Astrocyte of the spinal cord (primary cell): Measurements from ENCODE around the gene KIF26B.

Experiments used
- DNase-seq: peaks from one replicate; pipeline ENCODE4 v3.0.0; 2011; ENCODE audit warnings: low read depth, low spot score
- H3K4me3 ChIP-seq: 2 replicates; pipeline ENCODE4 v1.5.1; 2011; ENCODE audit warnings: low read depth, mild to moderate bottlenecking, low read length, moderate library complexity
- in situ Hi-C: cut with HindIII; loops from 2 replicates; pipeline ENCODE4 v1.10.0; 2017; ENCODE audit warnings: low sequenced_read_pairs
- TF ChIP-seq, protein P1 (sequence below): IDR thresholded peaks from 2 replicates; pipeline ENCODE4 v1.5.1; 2012; ENCODE audit warnings: low read depth, mild to moderate bottlenecking, low read length, inconsistent platforms

KIF26B gene

DNA sequence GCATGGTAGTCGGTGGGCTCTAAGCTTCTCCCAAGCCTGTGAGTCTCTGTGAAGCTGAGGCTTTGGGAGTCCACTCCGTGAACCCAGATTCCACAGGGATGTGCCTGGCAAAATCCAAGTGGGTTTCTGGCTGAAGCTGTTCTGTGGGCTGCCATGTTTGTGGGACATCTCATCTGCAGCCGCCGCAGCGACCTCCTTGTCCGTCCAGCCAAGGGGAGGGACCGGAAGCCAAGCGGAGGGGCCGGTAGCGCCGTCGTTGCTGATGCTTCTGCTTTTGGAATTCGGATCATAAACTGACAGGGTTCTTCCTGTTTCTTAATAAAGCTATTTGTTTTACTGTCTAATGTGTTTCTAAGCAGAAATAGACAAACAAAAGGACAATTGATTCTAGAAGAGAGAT, 13.3 kb downstream of the KIF26B start:
- TF ChIP-seq, protein P1, sequence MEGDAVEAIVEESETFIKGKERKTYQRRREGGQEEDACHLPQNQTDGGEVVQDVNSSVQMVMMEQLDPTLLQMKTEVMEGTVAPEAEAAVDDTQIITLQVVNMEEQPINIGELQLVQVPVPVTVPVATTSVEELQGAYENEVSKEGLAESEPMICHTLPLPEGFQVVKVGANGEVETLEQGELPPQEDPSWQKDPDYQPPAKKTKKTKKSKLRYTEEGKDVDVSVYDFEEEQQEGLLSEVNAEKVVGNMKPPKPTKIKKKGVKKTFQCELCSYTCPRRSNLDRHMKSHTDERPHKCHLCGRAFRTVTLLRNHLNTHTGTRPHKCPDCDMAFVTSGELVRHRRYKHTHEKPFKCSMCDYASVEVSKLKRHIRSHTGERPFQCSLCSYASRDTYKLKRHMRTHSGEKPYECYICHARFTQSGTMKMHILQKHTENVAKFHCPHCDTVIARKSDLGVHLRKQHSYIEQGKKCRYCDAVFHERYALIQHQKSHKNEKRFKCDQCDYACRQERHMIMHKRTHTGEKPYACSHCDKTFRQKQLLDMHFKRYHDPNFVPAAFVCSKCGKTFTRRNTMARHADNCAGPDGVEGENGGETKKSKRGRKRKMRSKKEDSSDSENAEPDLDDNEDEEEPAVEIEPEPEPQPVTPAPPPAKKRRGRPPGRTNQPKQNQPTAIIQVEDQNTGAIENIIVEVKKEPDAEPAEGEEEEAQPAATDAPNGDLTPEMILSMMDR = no peak
- H3K4me3 ChIP-seq = no peak overlapping the region
- no peak for DNase-seq
- in situ Hi-C loops = no loop called here

DNA sequence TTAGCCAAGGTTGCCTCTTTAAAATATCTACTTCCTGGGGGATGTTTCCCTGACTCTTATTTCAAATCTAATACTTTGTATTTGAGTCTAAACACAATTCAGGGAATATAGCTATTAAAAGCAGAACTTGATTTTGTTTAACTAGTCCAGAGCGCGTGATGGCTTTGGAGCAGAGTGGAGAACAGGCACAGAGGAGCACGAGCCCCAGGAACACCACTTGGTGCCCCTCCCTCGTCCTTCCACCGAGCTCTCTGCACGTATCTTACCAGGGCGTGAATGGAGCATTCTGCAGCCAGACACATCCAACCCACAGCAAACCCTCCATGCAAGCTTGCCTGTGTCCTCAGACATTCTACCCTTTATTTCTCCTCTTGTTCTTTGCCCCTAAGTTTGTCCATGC, 14.1 kb downstream of the KIF26B start:
- H3K4me3 ChIP-seq = no peak overlapping the region
- DNase-seq = no peak
- in situ Hi-C loops = no loop called here
- TF ChIP-seq, protein P1 = no peak

DNA sequence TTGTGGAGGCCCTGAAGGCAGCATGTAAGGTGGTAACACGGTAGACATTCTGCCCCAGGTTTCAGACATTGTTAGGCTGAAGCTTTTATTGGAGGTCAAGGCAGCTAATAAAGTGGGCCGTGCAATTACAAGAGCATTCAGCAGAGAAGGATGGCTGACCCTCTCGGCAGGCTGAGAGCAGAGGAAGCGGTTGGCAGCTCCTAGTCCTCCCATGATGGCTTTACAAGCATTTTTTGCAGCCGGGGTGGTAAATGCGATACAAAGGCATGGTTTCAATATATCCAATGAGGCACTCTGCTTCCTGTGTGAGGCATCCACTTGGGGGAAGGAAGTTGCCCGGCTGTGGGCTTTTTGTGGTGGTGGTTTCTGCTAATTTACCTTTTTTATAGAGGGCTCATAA, 14.6 kb downstream of the KIF26B start:
- H3K4me3 ChIP-seq = no peak overlapping the region
- no peak for DNase-seq
- in situ Hi-C loops = no loop called here
- TF ChIP-seq, protein P1 = no peak

DNA sequence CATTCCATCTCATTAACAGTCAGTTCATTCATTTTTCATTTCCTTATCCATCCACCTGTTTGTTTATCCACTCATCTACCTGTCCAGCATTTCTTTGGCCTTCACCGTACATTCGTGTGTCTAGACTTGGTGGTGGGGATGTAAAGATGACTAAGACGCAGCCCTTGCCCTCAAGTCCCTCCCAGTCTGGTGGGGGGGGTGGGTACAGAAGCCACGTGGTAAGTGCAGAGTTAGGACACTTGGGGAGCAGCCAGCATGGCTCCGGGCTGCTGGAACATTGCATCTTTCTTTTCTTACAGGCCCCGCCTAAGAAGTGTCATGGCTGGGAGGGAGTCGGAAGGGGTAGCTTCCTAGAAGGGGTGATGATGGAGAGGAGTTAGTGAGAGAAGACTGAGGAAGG, 17.2 kb downstream of the KIF26B start:
- no peak for DNase-seq
- H3K4me3 ChIP-seq = no peak overlapping the region
- TF ChIP-seq, protein P1 = no peak
- in situ Hi-C loops = no loop called here

DNA sequence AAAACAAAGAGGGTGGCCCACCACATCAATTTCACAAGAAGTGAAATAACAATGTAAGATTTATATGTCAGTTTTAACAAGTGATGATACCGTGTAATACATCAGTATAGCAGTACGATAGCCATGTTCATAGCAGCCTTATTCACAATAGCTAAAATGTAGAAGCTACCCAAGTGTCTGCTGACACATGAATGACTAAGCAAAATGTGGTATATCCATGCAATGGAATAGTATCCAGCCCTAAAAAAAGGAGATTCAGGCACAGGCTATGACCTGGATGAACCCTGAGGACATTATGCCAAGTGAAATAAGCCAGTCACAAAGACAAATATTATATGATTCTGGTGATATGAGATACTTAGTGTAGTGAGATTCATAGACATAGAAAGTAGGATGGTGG, 18.0 kb downstream of the KIF26B start:
- H3K4me3 ChIP-seq = no peak overlapping the region
- in situ Hi-C loops = no loop called here
- no peak for DNase-seq
- TF ChIP-seq, protein P1 = no peak

DNA sequence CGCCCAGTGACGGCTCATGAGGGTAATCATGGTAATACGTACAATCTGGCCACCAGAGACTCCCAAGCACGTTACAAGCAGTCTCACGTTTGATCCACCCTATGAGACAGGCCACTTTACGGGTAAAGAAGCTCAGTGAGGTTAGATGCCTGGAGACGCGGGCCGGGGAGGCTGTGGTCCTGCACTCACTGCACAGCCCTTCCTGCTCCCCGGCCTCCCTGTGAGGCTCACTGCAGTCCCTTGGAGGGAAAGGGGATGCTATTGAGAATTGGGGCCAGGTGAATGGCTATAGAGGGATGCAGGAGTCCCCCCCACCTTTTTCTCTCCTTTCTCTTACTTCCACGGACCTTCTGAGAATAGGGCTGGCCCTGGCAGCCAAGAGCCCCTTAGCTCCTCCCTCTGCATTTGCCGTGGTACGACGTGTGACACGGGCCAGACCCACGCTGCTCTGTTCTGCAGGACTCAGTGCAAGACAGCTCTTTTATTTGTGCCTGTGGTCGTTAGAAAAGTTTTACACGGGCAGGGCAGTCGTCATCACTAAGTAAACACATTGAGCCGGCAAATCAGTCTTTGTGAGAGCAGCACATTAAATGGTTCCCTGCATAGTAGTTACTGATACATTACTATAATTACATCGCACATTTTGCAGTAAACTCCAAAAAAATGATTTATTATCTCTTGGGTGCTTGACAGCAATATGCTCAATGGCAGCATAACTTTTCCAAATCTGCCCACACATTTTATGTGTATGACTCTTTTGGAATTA, 18.8 kb downstream of the KIF26B start:
- in situ Hi-C loops = no loop called here
- no peak for DNase-seq
- no peak overlapping the region for H3K4me3 ChIP-seq
- TF ChIP-seq, protein P1 = no peak
